GM18505 (cell line): ENCODE data around the gene RAPGEF6.
"Not testable (repeated sequence)": the region's sequence is repeated elsewhere in the genome, so short reads cannot be mapped to it uniquely, and the experiment has no call there.

Source experiments
- ATAC-seq: cut with Tn5 transposase; IDR thresholded peaks from one replicate; pipeline ENCODE4 v1.9.1; 2021; ENCODE audit not compliant: unreplicated experiment
- POLR2A ChIP-seq: IDR thresholded peaks from 4 replicates; pipeline ENCODE4 v1.6.1; 2011; ENCODE audit warnings: borderline replicate concordance; ENCODE audit not compliant: insufficient read depth, insufficient read length; ENCODE audit errors: extremely low read depth

The RAPGEF6 gene

GRCh38 chr5:131634996-131635683 is at the start of gene RAPGEF6:
Gene RAPGEF6 (minus strand): TSS chr5:131635229. CDS start chr5:131635030, 199 bp downstream.
- ATAC-seq = peak; percentile 84
- TF ChIP-seq POLR2A = peak; percentile 83

GRCh38 chr5:131684595-131684994 is 49.6 kb upstream of the RAPGEF6 start:
- no peak for TF ChIP-seq POLR2A
- ATAC-seq = no peak

- ATAC-seq = no peak
- TF ChIP-seq POLR2A = no peak
Measured at GRCh38 chr5:131684051-131684450, 49.0 kb upstream of the RAPGEF6 start.

- no peak for ATAC-seq
- no peak for TF ChIP-seq POLR2A
Measured at GRCh38 chr5:131682826-131683225, 47.8 kb upstream of the RAPGEF6 start.

- ATAC-seq = no peak
- TF ChIP-seq POLR2A = no peak
Measured at GRCh38 chr5:131682175-131682574, 47.1 kb upstream of the RAPGEF6 start.

- no peak for ATAC-seq
- no peak for TF ChIP-seq POLR2A
Measured at GRCh38 chr5:131679911-131680310, 44.9 kb upstream of the RAPGEF6 start.

- not testable (repeated sequence) for ATAC-seq
Measured at GRCh38 chr5:131678273-131678672, 43.2 kb upstream of the RAPGEF6 start.

GRCh38 chr5:131677115-131677514 is 42.1 kb upstream of the RAPGEF6 start:
- no peak for TF ChIP-seq POLR2A
- ATAC-seq = no peak

GRCh38 chr5:131672776-131673175 is 37.7 kb upstream of the RAPGEF6 start:
- ATAC-seq = peak; percentile 18

GRCh38 chr5:131671994-131672655 is 37.1 kb upstream of the RAPGEF6 start:
- no peak for TF ChIP-seq POLR2A
- ATAC-seq = no peak

More at GRCh38 chr5:131672776-131673175, 37.7 kb upstream of the RAPGEF6 start:
- no peak for TF ChIP-seq POLR2A

GRCh38 chr5:131671409-131671808 is 36.4 kb upstream of the RAPGEF6 start:
- TF ChIP-seq POLR2A = no peak

GRCh38 chr5:131664929-131665328 is 29.9 kb upstream of the RAPGEF6 start:
- TF ChIP-seq POLR2A = no peak
- ATAC-seq = no peak

More at GRCh38 chr5:131671409-131671808, 36.4 kb upstream of the RAPGEF6 start:
- peak; percentile 44 for ATAC-seq

- ATAC-seq = no peak
- TF ChIP-seq POLR2A = no peak
Measured at GRCh38 chr5:131661933-131662332, 26.9 kb upstream of the RAPGEF6 start.

GRCh38 chr5:131659841-131660240 is 24.8 kb upstream of the RAPGEF6 start:
- TF ChIP-seq POLR2A = no peak
- no peak for ATAC-seq
